ENCODE measurements around the gene DSE.

DNA sequence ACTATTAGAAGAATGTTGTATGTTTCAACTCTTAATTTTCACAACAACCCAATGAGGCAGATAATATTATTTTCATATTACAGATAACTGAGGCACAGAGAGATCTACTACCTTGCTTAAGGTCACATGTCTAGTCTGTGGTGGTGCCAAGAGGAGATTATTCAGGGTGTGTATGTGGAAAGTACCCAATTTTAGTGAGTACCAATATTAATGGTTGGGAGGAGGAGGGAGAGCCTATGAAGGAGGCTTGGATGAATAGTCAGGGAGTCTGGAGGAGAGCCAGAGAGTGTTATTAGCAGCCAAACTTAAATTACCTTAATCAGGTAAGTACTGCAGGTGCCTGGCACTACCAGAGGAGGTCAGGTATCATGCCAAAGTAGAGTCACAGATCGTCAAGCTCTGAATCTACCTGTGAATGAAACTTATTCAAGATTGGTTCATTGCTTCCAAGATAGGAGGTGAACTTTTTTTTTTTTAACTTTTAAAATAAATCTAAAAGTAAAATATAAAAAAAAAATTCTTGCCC lies 79.5 kb downstream of the DSE start:
- TF ChIP-seq, protein P1, sequence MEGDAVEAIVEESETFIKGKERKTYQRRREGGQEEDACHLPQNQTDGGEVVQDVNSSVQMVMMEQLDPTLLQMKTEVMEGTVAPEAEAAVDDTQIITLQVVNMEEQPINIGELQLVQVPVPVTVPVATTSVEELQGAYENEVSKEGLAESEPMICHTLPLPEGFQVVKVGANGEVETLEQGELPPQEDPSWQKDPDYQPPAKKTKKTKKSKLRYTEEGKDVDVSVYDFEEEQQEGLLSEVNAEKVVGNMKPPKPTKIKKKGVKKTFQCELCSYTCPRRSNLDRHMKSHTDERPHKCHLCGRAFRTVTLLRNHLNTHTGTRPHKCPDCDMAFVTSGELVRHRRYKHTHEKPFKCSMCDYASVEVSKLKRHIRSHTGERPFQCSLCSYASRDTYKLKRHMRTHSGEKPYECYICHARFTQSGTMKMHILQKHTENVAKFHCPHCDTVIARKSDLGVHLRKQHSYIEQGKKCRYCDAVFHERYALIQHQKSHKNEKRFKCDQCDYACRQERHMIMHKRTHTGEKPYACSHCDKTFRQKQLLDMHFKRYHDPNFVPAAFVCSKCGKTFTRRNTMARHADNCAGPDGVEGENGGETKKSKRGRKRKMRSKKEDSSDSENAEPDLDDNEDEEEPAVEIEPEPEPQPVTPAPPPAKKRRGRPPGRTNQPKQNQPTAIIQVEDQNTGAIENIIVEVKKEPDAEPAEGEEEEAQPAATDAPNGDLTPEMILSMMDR (IDR thresholded peaks at IDR 0.05) = no peak
- TF ChIP-seq EZH2 (IDR thresholded peaks at IDR 0.05; ENCODE audit: borderline replicate concordance, insufficient read depth, low read depth, low read length, poor library complexity, severe bottlenecking) = no peak
